Right atrium auricular region (tissue), 2 donors: ENCODE measurements around the gene ARF3. TPM values are rescaled to one million over a fixed set of nuclear protein-coding genes. Genes with fewer than 3 reads are reported as not detected.
A peak's percentile ranks its signal among the peaks of the same experiment; 100 is the strongest.

ENCODE experiments used
- DNase-seq: peaks from one replicate; pipeline ENCODE4 v3.0.0-alpha.2; 2019; ENCODE audit warnings: low spot score
- H3K27ac ChIP-seq, 2 donors: fragments of 200-600 bp; sonication (generic); 1 replicate in 1 of 2; 2 replicates in 1 of 2; pipeline ENCODE4 v1.5.1; 2016 to 2019
- H3K27me3 ChIP-seq, 2 donors: fragments of 200-600 bp; sonication (generic); one replicate each; pipeline versions ENCODE4 v1.5.1 to v1.6.0; 2017 to 2019
- H3K36me3 ChIP-seq: fragments of 200-600 bp; sonication (generic); one replicate; pipeline ENCODE4 v1.5.1; 2016
- H3K4me1 ChIP-seq, 2 donors: fragments of 200-600 bp; sonication (generic); one replicate each; pipeline versions ENCODE4 v1.5.1 to v1.6.0; 2017 to 2019
- H3K4me3 ChIP-seq, 2 donors: fragments of 200-600 bp; sonication (generic); 1 replicate in 1 of 2; 2 replicates in 1 of 2; pipeline ENCODE4 v1.5.1; 2017 to 2019; ENCODE audit warnings: mild to moderate bottlenecking in 1 of 2, moderate library complexity in 1 of 2
- H3K9me3 ChIP-seq, 2 donors: fragments of 200-600 bp; sonication (generic); one replicate each; pipeline ENCODE4 v1.5.1; 2019
- CTCF ChIP-seq, 2 donors: fragments of 200-600 bp; sonication (generic); IDR thresholded peaks; one replicate each; pipeline ENCODE4 v1.5.1; 2019; ENCODE audit warnings: antibody characterized with exemption in 2 of 2
- total RNA-seq, 2 donors: library from RNA; depleted of rRNA; stranded (reverse); fragments of >200 nt; gene quantifications; one replicate each; pipeline ENCODE4 v1.1.0, GENCODE V29; 2016

The ARF3 gene
- total RNA-seq = 10 to 100 TPM; 35.5 to 48.8 TPM

- Histone ChIP-seq H3K27me3 (no peaks in the 10 kb centered on the region), H3K9me3 (no peaks in the 10 kb centered on the region), H3K4me1 (peaks cover 0 to 30% of the 10 kb centered on the region in 2 donors), H3K4me3 (peak within 1 kb of the TSS; percentile 89 to 98), H3K27ac (peak within 1 kb of the TSS; percentile 80 to 86), H3K36me3 (peaks cover 7% of the 10 kb centered on the region)
- no peak for TF ChIP-seq CTCF (IDR thresholded peaks at IDR 0.05)
- DNase-seq = peak; percentile 89
Observed at GRCh38 chr12:48957141-48958048, at the start of gene ARF3. ARF3 (minus strand) TSS chr12:48957487; CDS start chr12:48941095, 16,392 bp downstream.

- H3K27ac ChIP-seq = peak overlapping the region; percentile 5 to 25
- peaks cover 0 to 44% of the 10 kb centered on the region in 2 donors for H3K4me1 ChIP-seq
- peaks cover 0 to 8% of the 10 kb centered on the region in 2 donors for H3K27me3 ChIP-seq
- no peak for TF ChIP-seq CTCF (IDR thresholded peaks at IDR 0.05)
- H3K9me3 ChIP-seq = no peaks in the 10 kb centered on the region
- no peak overlapping the region for H3K4me3 ChIP-seq
- DNase-seq = no peak
- H3K36me3 ChIP-seq = peaks cover 41% of the 10 kb centered on the region
Observed at GRCh38 chr12:49000346-49000745, 43.1 kb upstream of the ARF3 start.

- TF ChIP-seq CTCF (IDR thresholded peaks at IDR 0.05) = peak in 1 of 2 donors; percentile 14
- no peak for DNase-seq
- peaks cover 33% of the 10 kb centered on the region for H3K36me3 ChIP-seq
- peak within 1 kb of the TSS; percentile 26 to 58 for H3K4me3 ChIP-seq
- peak within 1 kb of the TSS; percentile 5 to 25 for H3K27ac ChIP-seq
- peaks cover 0 to 51% of the 10 kb centered on the region in 2 donors for H3K4me1 ChIP-seq
- no peaks in the 10 kb centered on the region for H3K9me3 ChIP-seq
- peaks cover 7 to 13% of the 10 kb centered on the region in 2 donors for H3K27me3 ChIP-seq
Observed at GRCh38 chr12:48999371-49000131, 42.3 kb upstream of the ARF3 start, which contains the start of gene DDN. DDN (minus strand) TSS chr12:48999375; CDS start chr12:48999287, 88 bp downstream.

GRCh38 chr12:48998497-48999353 lies 41.4 kb upstream of the ARF3 start:
- DNase-seq = no peak
- Histone ChIP-seq H3K4me3 (peak overlapping the region; percentile 26 to 58), H3K4me1 (peaks cover 0 to 53% of the 10 kb centered on the region in 2 donors), H3K27me3 (peaks cover 8 to 14% of the 10 kb centered on the region in 2 donors), H3K27ac (no peak overlapping the region), H3K36me3 (peaks cover 24% of the 10 kb centered on the region), H3K9me3 (no peaks in the 10 kb centered on the region)
- no peak for TF ChIP-seq CTCF (IDR thresholded peaks at IDR 0.05)
